ENCODE data around the gene SPRED3. TPM values are rescaled to one million over a fixed set of nuclear protein-coding genes. Genes with fewer than 3 reads are reported as not detected.
"Not testable (repeated sequence)": the region's sequence is repeated elsewhere in the genome, so short reads cannot be mapped to it uniquely, and the experiment has no call there.

The SPRED3 gene
- total RNA-seq, 1 experiment from 2014 or later, result 0.79 TPM

DNA sequence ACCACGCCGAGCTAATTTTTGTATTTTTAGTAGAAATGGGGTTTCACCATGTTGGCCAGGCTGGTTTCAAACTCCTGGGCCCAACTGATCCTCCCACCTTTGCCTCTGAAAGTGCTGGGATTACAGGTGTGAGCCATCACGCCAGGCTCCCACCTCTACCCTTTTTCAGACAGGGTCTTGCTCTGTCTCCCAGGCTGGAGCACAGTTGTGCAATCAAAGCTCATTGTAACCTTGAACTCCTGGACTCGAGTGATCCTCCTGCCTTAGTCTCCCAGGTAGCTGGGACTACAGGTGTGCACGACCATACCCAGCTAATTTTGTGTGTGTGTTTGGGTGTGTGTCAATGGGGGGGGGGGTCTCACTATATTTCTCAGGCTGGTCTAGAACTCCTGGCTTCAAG lies 35.8 kb downstream of the SPRED3 start:
- H3K27me3 ChIP-seq (replicated peaks), result peaks cover 28% of the 10 kb centered on the region
- H3K4me3 ChIP-seq, result no peak overlapping the region
- no peaks in the 10 kb centered on the region for H3K9me3 ChIP-seq (replicated peaks)
- DNase-seq (ENCODE audit: low read depth in 1 of 2, low spot score in 2 of 2), result no peak
- no peaks in the 10 kb centered on the region for H3K36me3 ChIP-seq
- H3K27ac ChIP-seq, result no peak overlapping the region
- H3K4me1 ChIP-seq (replicated peaks), result no peaks in the 10 kb centered on the region

- Histone ChIP-seq H3K9me3 (replicated peaks) (no peaks in the 10 kb centered on the region), H3K4me1 (replicated peaks) (no peaks in the 10 kb centered on the region), H3K27me3 (replicated peaks) (peaks cover 36% of the 10 kb centered on the region), H3K27ac (no peak overlapping the region), H3K36me3 (no peaks in the 10 kb centered on the region), H3K4me3 (no peak overlapping the region)
- no peak for DNase-seq (ENCODE audit: low read depth in 1 of 2, low spot score in 2 of 2)
These were observed 36.8 kb downstream of the SPRED3 start for GRCh38 chr19:38425222-38425809.

DNA sequence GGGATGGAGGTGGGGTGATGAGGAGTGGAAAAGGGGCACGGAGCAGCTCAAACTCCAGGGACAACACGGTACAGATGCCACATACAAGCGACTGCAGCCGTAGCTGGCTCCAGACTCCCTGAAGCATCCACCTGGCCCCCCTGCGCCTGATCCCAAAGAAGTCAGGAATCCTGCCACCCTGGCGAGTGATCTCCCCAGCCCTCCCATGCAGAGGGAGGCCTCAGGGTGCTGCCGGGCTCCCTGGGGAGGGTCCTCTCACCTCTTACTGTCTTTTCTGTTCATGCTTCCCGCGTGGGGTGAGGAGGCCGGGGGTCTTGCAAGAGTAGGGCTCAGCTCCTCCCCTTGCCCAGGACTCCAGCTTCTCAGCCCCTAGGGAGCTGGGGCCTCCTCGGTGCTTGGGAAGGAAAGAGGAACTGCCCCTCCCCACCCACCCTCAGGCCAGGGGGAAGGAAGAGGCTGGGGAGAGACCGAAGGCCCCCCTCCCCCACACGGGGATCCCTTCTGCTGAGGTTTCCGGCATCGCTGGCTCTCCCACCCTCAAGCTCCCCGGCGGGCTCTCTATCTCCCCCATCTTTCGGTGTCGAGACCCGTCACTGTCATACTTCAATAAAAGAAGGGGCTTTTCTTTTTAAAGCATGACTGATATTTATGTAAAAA lies 37.4 kb downstream of the SPRED3 start, which contains the start of gene RASGRP4:
Gene RASGRP4 (minus strand): TSS at position 410 of the 657 bp plus-strand sequence. CDS start 128 bp downstream, at position 282.
- Histone ChIP-seq H3K4me1 (replicated peaks) (no peaks in the 10 kb centered on the region), H3K4me3 (no peak within 1 kb of the TSS), H3K9me3 (replicated peaks) (no peaks in the 10 kb centered on the region), H3K36me3 (no peaks in the 10 kb centered on the region), H3K27ac (no peak within 1 kb of the TSS), H3K27me3 (replicated peaks) (peaks cover 37% of the 10 kb centered on the region)
- no peak for DNase-seq (ENCODE audit: low read depth in 1 of 2, low spot score in 2 of 2)

DNA sequence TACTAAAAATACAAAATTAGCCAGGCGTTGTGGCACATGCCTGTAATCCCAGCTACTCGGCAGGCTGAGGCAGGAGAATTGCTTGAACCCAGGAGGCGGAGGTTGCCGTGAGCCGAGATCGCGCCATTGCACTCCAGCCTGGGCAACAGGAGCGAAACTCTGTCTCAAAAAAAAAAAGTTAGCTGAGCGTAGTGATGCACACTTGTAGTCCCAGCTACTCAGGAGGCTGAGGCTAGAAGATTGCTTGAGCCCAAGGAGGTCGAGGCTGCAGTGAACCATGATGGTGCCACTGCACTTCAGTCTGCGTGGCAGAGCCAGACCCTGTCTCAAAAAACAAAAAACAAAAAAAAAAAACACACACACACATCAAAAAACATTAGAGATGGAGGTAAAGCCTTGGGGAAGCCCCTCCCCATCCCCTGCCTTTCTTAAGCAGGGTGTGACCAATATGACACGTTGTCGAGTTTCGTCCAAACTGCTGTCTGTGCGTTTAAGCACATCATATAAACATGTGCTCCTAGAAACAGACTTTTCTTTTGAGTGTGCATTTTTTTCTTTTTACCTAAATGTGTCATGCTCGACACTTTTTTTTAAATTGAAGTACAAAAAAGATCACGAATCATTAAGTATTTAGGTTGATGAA lies 38.7 kb downstream of the SPRED3 start:
- H3K36me3 ChIP-seq; H3K4me3 ChIP-seq; H3K4me1 ChIP-seq (replicated peaks); H3K27ac ChIP-seq; DNase-seq (ENCODE audit: low read depth in 1 of 2, low spot score in 2 of 2); H3K9me3 ChIP-seq (replicated peaks): not testable (repeated sequence)
- peaks cover 41% of the 10 kb centered on the region for H3K27me3 ChIP-seq (replicated peaks)

DNA sequence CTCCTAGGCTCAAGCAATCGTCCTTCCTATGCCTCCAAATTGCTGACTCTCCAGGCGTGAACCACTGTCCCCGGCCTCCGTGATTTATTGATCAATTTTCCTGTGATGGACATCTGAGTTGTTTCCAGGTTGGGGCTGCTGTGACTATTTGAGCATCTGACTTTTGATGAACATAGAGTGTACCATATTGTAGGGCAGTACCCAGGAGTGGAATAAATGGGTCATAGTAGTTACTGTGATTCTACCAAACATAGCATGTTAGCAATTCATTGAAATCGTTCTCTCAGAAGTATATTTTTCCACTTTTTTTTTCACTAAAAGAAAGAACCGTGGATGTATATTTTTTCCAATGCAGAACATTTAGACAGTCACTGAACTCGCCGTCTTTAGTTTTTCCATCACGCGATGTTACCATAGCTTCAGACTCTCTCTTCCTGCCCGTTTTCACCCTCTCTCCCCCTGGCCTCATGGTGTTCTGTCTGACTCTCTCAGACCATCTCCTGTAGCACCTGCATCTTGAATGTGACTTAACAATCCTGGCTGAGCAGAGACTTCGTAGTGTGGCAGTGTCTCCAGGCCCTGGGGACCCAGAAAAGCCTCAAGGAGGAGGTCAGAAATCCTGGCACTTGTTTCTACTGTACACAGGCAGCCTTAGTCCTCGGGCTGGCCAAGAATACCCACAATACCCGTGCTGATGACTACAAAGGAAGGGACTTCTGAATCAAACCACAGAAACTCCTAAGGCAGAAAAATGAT lies 40.7 kb downstream of the SPRED3 start:
- Histone ChIP-seq H3K36me3 (no peaks in the 10 kb centered on the region), H3K4me3 (no peak overlapping the region), H3K27ac (no peak overlapping the region), H3K4me1 (replicated peaks) (no peaks in the 10 kb centered on the region), H3K9me3 (replicated peaks) (no peaks in the 10 kb centered on the region), H3K27me3 (replicated peaks) (peaks cover 37% of the 10 kb centered on the region)
- no peak for DNase-seq (ENCODE audit: low read depth in 1 of 2, low spot score in 2 of 2)

DNA sequence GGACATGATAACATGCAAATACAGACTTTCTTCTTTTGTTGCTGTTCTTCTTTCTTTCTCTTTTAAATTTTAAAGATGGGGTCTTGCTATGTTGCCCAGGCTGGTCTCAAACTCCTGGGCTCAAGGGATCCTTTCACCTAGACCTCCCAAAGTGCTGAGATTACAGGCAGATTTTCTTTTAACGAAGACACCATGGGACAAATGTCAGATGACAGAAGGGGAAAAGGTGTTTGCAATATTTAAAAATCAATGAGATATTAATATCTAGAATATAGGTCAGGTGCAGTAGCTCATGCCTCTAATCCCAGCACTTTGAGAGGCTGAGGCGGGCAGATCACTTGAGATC lies 41.3 kb downstream of the SPRED3 start:
- H3K36me3 ChIP-seq, result no peaks in the 10 kb centered on the region
- no peaks in the 10 kb centered on the region for H3K9me3 ChIP-seq (replicated peaks)
- no peak for DNase-seq (ENCODE audit: low read depth in 1 of 2, low spot score in 2 of 2)
- H3K27ac ChIP-seq, result no peak overlapping the region
- H3K27me3 ChIP-seq (replicated peaks), result peaks cover 36% of the 10 kb centered on the region
- no peaks in the 10 kb centered on the region for H3K4me1 ChIP-seq (replicated peaks)
- no peak overlapping the region for H3K4me3 ChIP-seq

DNA sequence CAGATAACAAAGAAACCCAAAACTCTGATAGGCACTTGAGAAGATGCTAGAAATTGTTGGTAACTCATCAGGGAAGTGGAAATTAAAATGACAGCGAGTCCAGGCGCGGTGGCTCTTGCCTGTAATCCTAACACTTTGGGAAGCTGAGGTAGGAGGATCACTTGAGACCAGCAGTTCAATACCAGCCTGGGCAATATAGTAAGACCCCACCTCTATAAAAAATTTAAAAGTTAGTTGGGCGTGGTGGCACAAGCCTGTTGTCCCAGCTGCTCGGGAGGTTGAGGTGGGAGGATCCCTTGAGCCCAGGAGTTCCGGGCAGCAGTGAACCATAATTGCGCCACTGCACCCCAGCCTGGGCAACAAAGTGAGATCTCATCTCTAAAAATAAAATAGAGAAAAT lies 42.4 kb downstream of the SPRED3 start:
- Histone ChIP-seq H3K36me3 (no peaks in the 10 kb centered on the region), H3K27me3 (replicated peaks) (peaks cover 39% of the 10 kb centered on the region), H3K4me1 (replicated peaks) (no peaks in the 10 kb centered on the region), H3K27ac (no peak overlapping the region), H3K4me3 (no peak overlapping the region), H3K9me3 (replicated peaks) (no peaks in the 10 kb centered on the region)
- DNase-seq (ENCODE audit: low read depth in 1 of 2, low spot score in 2 of 2), result no peak

- no peak for DNase-seq (ENCODE audit: low read depth in 1 of 2, low spot score in 2 of 2)
- peaks cover 33% of the 10 kb centered on the region for H3K27me3 ChIP-seq (replicated peaks)
- no peaks in the 10 kb centered on the region for H3K36me3 ChIP-seq
- no peak within 1 kb of the TSS for H3K4me3 ChIP-seq
- H3K27ac ChIP-seq, result no peak within 1 kb of the TSS
- no peaks in the 10 kb centered on the region for H3K9me3 ChIP-seq (replicated peaks)
- H3K4me1 ChIP-seq (replicated peaks), result no peaks in the 10 kb centered on the region
These were observed 44.8 kb downstream of the SPRED3 start, which contains the start of gene RYR1 for GRCh38 chr19:38433268-38433733. RYR1 (plus strand) TSS chr19:38433691; CDS start chr19:38433830, 139 bp downstream.

GRCh38 chr19:38434549-38435051 lies 46.1 kb downstream of the SPRED3 start:
- no peak overlapping the region for H3K4me3 ChIP-seq
- no peaks in the 10 kb centered on the region for H3K36me3 ChIP-seq
- DNase-seq (ENCODE audit: low read depth in 1 of 2, low spot score in 2 of 2), result no peak
- H3K27ac ChIP-seq, result no peak overlapping the region
- H3K4me1 ChIP-seq (replicated peaks), result no peaks in the 10 kb centered on the region
- peaks cover 25% of the 10 kb centered on the region for H3K27me3 ChIP-seq (replicated peaks)
- H3K9me3 ChIP-seq (replicated peaks), result no peaks in the 10 kb centered on the region

DNA sequence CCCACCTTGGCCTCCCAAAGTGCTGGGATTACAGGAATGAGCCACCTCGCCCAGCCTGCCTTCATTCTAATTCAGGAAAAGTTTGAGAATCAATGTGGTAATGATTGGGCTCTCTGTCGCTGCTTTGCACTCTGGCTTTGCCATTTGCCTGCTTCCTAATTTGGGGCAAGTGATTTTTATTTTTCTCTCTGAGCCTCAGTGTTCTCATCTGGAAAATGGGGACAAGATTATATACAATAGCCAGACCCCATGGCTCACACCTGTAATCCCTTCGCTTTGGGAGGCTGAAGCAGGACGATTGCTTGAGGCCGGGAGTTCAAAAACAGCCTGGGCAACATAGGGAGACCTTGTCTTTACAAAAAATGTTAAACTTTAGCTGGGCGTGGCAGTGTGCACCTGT lies 48.8 kb downstream of the SPRED3 start:
- no peaks in the 10 kb centered on the region for H3K9me3 ChIP-seq (replicated peaks)
- H3K4me1 ChIP-seq (replicated peaks), result no peaks in the 10 kb centered on the region
- peaks cover 15% of the 10 kb centered on the region for H3K27me3 ChIP-seq (replicated peaks)
- no peak overlapping the region for H3K27ac ChIP-seq
- no peak overlapping the region for H3K4me3 ChIP-seq
- DNase-seq (ENCODE audit: low read depth in 1 of 2, low spot score in 2 of 2), result no peak
- no peaks in the 10 kb centered on the region for H3K36me3 ChIP-seq

GRCh38 chr19:38437917-38438316 lies 49.4 kb downstream of the SPRED3 start:
- no peak for DNase-seq (ENCODE audit: low read depth in 1 of 2, low spot score in 2 of 2)
- Histone ChIP-seq H3K9me3 (replicated peaks) (no peaks in the 10 kb centered on the region), H3K27me3 (replicated peaks) (peaks cover 15% of the 10 kb centered on the region), H3K27ac (no peak overlapping the region), H3K4me3 (no peak overlapping the region), H3K36me3 (no peaks in the 10 kb centered on the region), H3K4me1 (replicated peaks) (no peaks in the 10 kb centered on the region)

DNA sequence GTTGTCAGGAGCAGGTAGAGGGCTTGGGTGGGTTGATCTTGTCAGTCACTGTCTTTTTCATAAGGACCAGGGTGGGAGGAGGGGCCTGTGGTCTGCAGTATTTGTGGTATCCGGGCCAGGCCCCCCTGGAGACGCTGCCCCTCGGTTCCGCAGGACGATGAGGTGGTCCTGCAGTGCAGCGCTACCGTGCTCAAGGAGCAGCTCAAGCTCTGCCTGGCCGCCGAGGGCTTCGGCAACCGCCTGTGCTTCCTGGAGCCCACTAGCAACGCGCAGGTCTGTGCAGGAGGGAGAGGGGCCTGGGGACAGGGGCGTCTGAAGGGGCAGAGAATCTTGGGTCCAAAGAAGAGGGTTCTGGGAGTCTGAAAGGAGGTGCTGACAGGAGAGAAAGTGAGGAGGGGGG lies 52.1 kb downstream of the SPRED3 start:
- H3K27ac ChIP-seq, result no peak overlapping the region
- no peaks in the 10 kb centered on the region for H3K4me1 ChIP-seq (replicated peaks)
- no peak for DNase-seq (ENCODE audit: low read depth in 1 of 2, low spot score in 2 of 2)
- no peak overlapping the region for H3K4me3 ChIP-seq
- no peaks in the 10 kb centered on the region for H3K36me3 ChIP-seq
- H3K9me3 ChIP-seq (replicated peaks), result no peaks in the 10 kb centered on the region
- peaks cover 7% of the 10 kb centered on the region; the same call in 1 of the 2 replicates for H3K27me3 ChIP-seq (replicated peaks)

GRCh38 chr19:38441657-38442348 lies 53.3 kb downstream of the SPRED3 start:
- peaks cover 7% of the 10 kb centered on the region; the same call in 1 of the 2 replicates for H3K27me3 ChIP-seq (replicated peaks)
- H3K4me3 ChIP-seq, result no peak overlapping the region
- H3K36me3 ChIP-seq, result no peaks in the 10 kb centered on the region
- H3K4me1 ChIP-seq (replicated peaks), result no peaks in the 10 kb centered on the region
- no peak overlapping the region for H3K27ac ChIP-seq
- DNase-seq (ENCODE audit: low read depth in 1 of 2, low spot score in 2 of 2), result no peak
- no peaks in the 10 kb centered on the region for H3K9me3 ChIP-seq (replicated peaks)
